ENCODE data around the gene DPH6.

DNA sequence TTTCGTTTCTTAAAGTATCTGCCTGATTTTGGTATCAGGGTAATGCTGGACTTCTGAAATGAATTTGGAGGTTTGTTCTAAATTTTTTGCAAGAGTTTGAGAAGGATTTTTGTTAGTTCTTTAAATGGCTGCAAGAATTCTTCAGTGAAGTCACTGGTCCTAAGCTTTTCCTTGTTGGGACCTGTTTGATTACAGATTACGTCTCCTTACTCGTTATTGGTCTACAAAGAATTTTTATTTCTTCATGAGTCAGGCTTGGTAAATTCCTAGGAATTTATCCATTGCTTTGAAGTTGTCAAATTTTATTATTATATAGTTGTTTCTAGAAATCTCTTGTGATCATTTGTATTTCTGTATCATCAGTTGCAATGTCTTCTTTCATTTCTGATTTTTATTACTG is 196.0 kb downstream of the DPH6 start:
- TF ChIP-seq, protein P1, sequence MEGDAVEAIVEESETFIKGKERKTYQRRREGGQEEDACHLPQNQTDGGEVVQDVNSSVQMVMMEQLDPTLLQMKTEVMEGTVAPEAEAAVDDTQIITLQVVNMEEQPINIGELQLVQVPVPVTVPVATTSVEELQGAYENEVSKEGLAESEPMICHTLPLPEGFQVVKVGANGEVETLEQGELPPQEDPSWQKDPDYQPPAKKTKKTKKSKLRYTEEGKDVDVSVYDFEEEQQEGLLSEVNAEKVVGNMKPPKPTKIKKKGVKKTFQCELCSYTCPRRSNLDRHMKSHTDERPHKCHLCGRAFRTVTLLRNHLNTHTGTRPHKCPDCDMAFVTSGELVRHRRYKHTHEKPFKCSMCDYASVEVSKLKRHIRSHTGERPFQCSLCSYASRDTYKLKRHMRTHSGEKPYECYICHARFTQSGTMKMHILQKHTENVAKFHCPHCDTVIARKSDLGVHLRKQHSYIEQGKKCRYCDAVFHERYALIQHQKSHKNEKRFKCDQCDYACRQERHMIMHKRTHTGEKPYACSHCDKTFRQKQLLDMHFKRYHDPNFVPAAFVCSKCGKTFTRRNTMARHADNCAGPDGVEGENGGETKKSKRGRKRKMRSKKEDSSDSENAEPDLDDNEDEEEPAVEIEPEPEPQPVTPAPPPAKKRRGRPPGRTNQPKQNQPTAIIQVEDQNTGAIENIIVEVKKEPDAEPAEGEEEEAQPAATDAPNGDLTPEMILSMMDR (IDR thresholded peaks at IDR 0.05), result no peak
- TF ChIP-seq POLR2A (IDR thresholded peaks at IDR 0.05), result no peak
